ENCODE measurements around the gene IL31RA. TPM values are rescaled to one million over a fixed set of nuclear protein-coding genes. Genes with fewer than 3 reads are reported as not detected.

IL31RA gene
- total RNA-seq, 2 experiments from 2014 or later, result not detected

DNA sequence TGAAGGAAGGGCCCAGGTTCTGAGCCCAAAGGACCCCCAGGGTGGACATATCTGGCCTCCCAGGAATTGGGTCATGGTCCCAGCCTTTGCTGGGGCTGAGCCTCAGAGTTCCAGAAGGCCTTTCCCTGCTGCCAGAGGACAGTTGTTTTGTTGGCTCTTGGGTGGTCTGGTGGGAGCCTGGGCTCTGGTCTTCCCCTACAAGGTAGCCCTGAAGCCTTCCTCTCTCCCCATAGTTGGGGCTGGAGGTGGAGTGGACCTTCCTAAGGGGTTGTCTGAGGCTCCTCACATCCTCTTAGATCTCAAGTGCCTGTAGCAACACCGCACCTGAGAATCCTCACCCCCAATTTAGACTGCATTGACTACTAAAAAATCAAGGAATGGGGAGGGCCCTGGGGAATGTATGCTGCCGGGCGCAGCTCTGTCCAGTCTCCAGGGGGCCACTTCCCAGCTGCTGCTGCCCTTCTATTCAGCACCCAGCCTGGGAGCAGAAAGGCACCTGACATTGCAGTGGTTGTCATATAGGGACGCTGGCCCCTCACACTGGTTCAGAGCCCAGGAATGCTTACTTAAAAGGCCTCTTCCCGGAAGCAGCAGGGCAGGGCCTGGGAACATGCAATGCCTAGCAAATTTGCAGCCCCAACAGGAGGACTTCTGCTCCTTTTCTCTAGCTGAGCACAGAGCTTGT lies 66.4 kb downstream of the IL31RA start:
- no peak for DNase-seq (ENCODE audit: low spot score)
- intact Hi-C loops (cut with micrococcal nuclease; ENCODE audit: unreplicated experiment), result no loop called here
- H3K4me1 ChIP-seq (ENCODE audit: insufficient read depth, low read length, poor library complexity, severe bottlenecking), result peaks cover 7% of the 10 kb centered on the region
- H3K36me3 ChIP-seq (ENCODE audit: insufficient read depth, low read length), result no peaks in the 10 kb centered on the region
- H3K27ac ChIP-seq (ENCODE audit: low read depth, low read length, poor library complexity, severe bottlenecking), result no peak overlapping the region
- no peaks in the 10 kb centered on the region for H4K20me1 ChIP-seq (ENCODE audit: insufficient read depth, low read length)
- no peaks in the 10 kb centered on the region for H3K9me3 ChIP-seq (ENCODE audit: low read length)
- ChIA-PET CTCF (ENCODE audit: unreplicated experiment) (no interaction called here), POLR2A (no interaction called here)
- no peaks in the 10 kb centered on the region for H3K9me2 ChIP-seq (ENCODE audit: insufficient read depth, low read length)
- BruUV-seq (replicated peaks), result no TSS peak
- no peaks in the 10 kb centered on the region for H3K79me2 ChIP-seq (ENCODE audit: insufficient read depth, low read depth, low read length)
- no peak overlapping the region for H3K4me3 ChIP-seq (ENCODE audit: low read depth, low read length, poor library complexity, severe bottlenecking)
- TF ChIP-seq, protein P1, sequence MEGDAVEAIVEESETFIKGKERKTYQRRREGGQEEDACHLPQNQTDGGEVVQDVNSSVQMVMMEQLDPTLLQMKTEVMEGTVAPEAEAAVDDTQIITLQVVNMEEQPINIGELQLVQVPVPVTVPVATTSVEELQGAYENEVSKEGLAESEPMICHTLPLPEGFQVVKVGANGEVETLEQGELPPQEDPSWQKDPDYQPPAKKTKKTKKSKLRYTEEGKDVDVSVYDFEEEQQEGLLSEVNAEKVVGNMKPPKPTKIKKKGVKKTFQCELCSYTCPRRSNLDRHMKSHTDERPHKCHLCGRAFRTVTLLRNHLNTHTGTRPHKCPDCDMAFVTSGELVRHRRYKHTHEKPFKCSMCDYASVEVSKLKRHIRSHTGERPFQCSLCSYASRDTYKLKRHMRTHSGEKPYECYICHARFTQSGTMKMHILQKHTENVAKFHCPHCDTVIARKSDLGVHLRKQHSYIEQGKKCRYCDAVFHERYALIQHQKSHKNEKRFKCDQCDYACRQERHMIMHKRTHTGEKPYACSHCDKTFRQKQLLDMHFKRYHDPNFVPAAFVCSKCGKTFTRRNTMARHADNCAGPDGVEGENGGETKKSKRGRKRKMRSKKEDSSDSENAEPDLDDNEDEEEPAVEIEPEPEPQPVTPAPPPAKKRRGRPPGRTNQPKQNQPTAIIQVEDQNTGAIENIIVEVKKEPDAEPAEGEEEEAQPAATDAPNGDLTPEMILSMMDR (conservative IDR thresholded peaks at IDR 0.05; ENCODE audit: low read length), result no peak
- no peak for TF ChIP-seq EZH2phosphoT487 (IDR thresholded peaks at IDR 0.05; ENCODE audit: borderline replicate concordance, low read depth, low read length)
- H3K4me2 ChIP-seq (ENCODE audit: low read length), result no peak overlapping the region
- H2AFZ ChIP-seq (ENCODE audit: low read length), result no peak overlapping the region

DNA sequence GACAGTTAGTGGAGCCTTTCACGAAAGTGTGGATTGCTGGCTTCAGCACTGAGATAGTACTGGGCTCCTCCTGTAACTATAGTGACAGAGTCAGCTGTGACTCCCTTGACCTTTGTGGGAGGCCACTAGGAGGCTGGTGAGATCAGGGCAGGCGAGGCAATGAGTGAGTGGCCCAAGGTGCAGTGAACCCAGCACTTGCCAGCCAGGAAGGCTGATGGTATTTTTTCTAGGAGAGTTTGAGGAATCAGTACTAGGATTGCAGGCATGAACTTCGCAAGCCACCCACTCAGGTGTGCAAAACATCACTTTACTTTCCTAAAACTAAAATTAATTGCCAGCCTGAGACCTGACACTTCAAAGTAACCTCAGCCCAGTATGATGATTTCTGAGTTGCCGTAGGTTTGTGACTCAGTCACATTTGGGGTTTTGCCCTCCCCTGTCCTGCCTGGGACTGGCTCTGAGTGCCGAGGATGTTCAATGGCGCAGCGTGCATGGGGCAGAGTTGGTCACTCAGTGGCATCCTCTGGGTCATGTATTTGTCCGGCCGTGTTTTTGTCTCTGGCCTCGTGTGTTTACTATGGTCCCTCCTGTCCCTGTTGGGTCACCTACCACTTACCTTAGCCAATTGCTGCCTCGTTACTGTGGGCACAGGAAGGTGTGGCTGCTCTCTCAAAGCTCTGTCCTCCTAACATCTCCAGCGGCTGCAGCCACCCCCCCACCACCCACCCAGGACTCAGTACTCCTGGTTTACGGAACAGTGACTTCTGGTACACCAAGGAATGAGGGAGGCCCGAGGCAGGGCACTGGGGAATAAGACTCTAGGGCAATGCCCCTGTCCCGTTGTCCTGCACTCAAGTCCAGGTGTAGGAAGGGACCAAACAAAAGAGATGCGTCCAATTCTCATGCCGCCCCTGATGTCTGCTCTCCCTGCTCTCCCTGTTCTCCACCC lies 67.2 kb downstream of the IL31RA start:
- H3K36me3 ChIP-seq (ENCODE audit: insufficient read depth, low read length), result no peaks in the 10 kb centered on the region
- no peak for DNase-seq (ENCODE audit: low spot score)
- no peak overlapping the region for H3K27ac ChIP-seq (ENCODE audit: low read depth, low read length, poor library complexity, severe bottlenecking)
- no peak for TF ChIP-seq EZH2phosphoT487 (IDR thresholded peaks at IDR 0.05; ENCODE audit: borderline replicate concordance, low read depth, low read length)
- TF ChIP-seq, protein P1 (conservative IDR thresholded peaks at IDR 0.05; ENCODE audit: low read length), result no peak
- H3K9me3 ChIP-seq (ENCODE audit: low read length), result no peaks in the 10 kb centered on the region
- H3K4me3 ChIP-seq (ENCODE audit: low read depth, low read length, poor library complexity, severe bottlenecking), result no peak overlapping the region
- no peaks in the 10 kb centered on the region for H3K9me2 ChIP-seq (ENCODE audit: insufficient read depth, low read length)
- ChIA-PET POLR2A (no interaction called here), CTCF (ENCODE audit: unreplicated experiment) (no interaction called here)
- BruUV-seq (replicated peaks), result no TSS peak
- no peak overlapping the region for H2AFZ ChIP-seq (ENCODE audit: low read length)
- H3K4me1 ChIP-seq (ENCODE audit: insufficient read depth, low read length, poor library complexity, severe bottlenecking), result peaks cover 7% of the 10 kb centered on the region
- no peaks in the 10 kb centered on the region for H4K20me1 ChIP-seq (ENCODE audit: insufficient read depth, low read length)
- no peak overlapping the region for H3K4me2 ChIP-seq (ENCODE audit: low read length)
- intact Hi-C loops (cut with micrococcal nuclease; ENCODE audit: unreplicated experiment), result no loop called here
- H3K79me2 ChIP-seq (ENCODE audit: insufficient read depth, low read depth, low read length), result no peaks in the 10 kb centered on the region

Data from OCI-LY7 (cell line).